HEK293 (cell line): ENCODE measurements around the gene DUSP1.

ENCODE experiments used
- CTCF ChIA-PET: fragments of 350-600 bp; formaldehyde crosslinking; extraction: SDS; loops from one replicate; lab custom pipeline; 2021; ENCODE audit warnings: antibody characterized with exemption; lab: Yijun Ruan, JAX
- POLR2A ChIA-PET: fragments of 300-600 bp; formaldehyde crosslinking; extraction: SDS; loops from one replicate; lab custom pipeline; 2020; ENCODE audit warnings: antibody characterized with exemption, inconsistent platforms; lab: Yijun Ruan, JAX
- H3K27ac ChIP-seq: fragments of 200-500 bp; sonication (Bioruptor generic); 2 replicates; pipeline ENCODE4 v1.5.1; 2014; ENCODE audit warnings: low read depth, low read length, control low read depth, inconsistent platforms; ENCODE audit errors: extremely low read depth
- H3K36me3 ChIP-seq, 2 experiments: fragments of 200-500 bp in 1 of 2; sonication (Bioruptor generic) in 1 of 2; 1 replicate in 1 of 2; 2 replicates in 1 of 2; pipeline ENCODE4 v1.5.1; 2014 to 2017; ENCODE audit warnings: inconsistent platforms in 2 of 2, low read length in 2 of 2; ENCODE audit not compliant: control insufficient read depth in 2 of 2, insufficient read depth in 1 of 2
- H3K4me1 ChIP-seq: fragments of 200-500 bp; sonication (Bioruptor generic); 2 replicates; pipeline ENCODE4 v1.5.1; 2014; ENCODE audit warnings: mild to moderate bottlenecking, low read length, inconsistent platforms; ENCODE audit not compliant: control insufficient read depth, insufficient read depth
- H3K4me3 ChIP-seq: 2 replicates; pipeline ENCODE4 v1.5.1; 2011; ENCODE audit warnings: low read depth, mild to moderate bottlenecking, control low read depth, low read length, moderate library complexity
- H3K9me3 ChIP-seq: fragments of 200-500 bp; sonication (Bioruptor generic); 2 replicates; pipeline ENCODE4 v1.5.1; 2014; ENCODE audit warnings: low read depth, low read length, inconsistent platforms; ENCODE audit not compliant: control insufficient read depth, insufficient read depth
- BCL11B ChIP-seq: fragments of 450-650 bp; formaldehyde crosslinking; IDR thresholded peaks from 2 replicates; pipeline ENCODE4 v1.5.1; 2016; ENCODE audit warnings: low read depth, missing biosample characterization, missing genetic modification characterization
- KLF8 ChIP-seq: fragments of 450-650 bp; formaldehyde crosslinking; IDR thresholded peaks from 2 replicates; pipeline ENCODE4 v1.5.1; 2016; ENCODE audit warnings: missing biosample characterization, missing genetic modification characterization
- KLF9 ChIP-seq: fragments of 450-650 bp; formaldehyde crosslinking; IDR thresholded peaks from 2 replicates; pipeline ENCODE4 v1.5.1; 2016; ENCODE audit warnings: missing biosample characterization, missing genetic modification characterization, low read depth
- OSR2 ChIP-seq: fragments of 450-650 bp; formaldehyde crosslinking; IDR thresholded peaks from 2 replicates; pipeline ENCODE4 v1.5.1; 2016; ENCODE audit warnings: missing biosample characterization, missing genetic modification characterization
- ZBTB7A ChIP-seq: fragments of 450-650 bp; formaldehyde crosslinking; IDR thresholded peaks from 2 replicates; pipeline ENCODE4 v1.5.1; 2016; ENCODE audit warnings: low read depth, missing biosample characterization, missing genetic modification characterization
- ZNF10 ChIP-seq: fragments of 450-650 bp; formaldehyde crosslinking; IDR thresholded peaks from 2 replicates; pipeline ENCODE4 v1.5.1; 2017; ENCODE audit warnings: missing biosample characterization, missing genetic modification characterization
- ZNF157 ChIP-seq: fragments of 450-650 bp; formaldehyde crosslinking; IDR thresholded peaks from 2 replicates; pipeline ENCODE4 v1.5.1; 2016; ENCODE audit warnings: missing biosample characterization, missing genetic modification characterization
- ZNF169 ChIP-seq: fragments of 450-650 bp; formaldehyde crosslinking; IDR thresholded peaks from 2 replicates; pipeline ENCODE4 v1.5.1; 2016; ENCODE audit warnings: missing biosample characterization, missing genetic modification characterization
- ZNF335 ChIP-seq: fragments of 450-650 bp; formaldehyde crosslinking; conservative IDR thresholded peaks from 2 replicates; pipeline ENCODE4 v1.5.1; 2016; ENCODE audit warnings: missing biosample characterization, missing genetic modification characterization
- ZNF558 ChIP-seq: fragments of 450-650 bp; formaldehyde crosslinking; IDR thresholded peaks from 2 replicates; pipeline ENCODE4 v1.5.1; 2016; ENCODE audit warnings: missing biosample characterization, missing genetic modification characterization
- ZNF585B ChIP-seq: fragments of 450-650 bp; formaldehyde crosslinking; IDR thresholded peaks from 2 replicates; pipeline ENCODE4 v1.5.1; 2016; ENCODE audit warnings: missing biosample characterization, missing genetic modification characterization
- ZNF629 ChIP-seq: fragments of 450-650 bp; formaldehyde crosslinking; IDR thresholded peaks from 2 replicates; pipeline ENCODE4 v1.5.1; 2017; ENCODE audit warnings: missing biosample characterization, missing genetic modification characterization
- ZNF670 ChIP-seq: fragments of 450-650 bp; formaldehyde crosslinking; IDR thresholded peaks from 2 replicates; pipeline ENCODE4 v1.5.1; 2016; ENCODE audit warnings: missing biosample characterization, missing genetic modification characterization, low read depth
- ZSCAN16 ChIP-seq: fragments of 450-650 bp; formaldehyde crosslinking; IDR thresholded peaks from 2 replicates; pipeline ENCODE4 v1.5.1; 2016; ENCODE audit warnings: missing biosample characterization, missing genetic modification characterization
- TF ChIP-seq, protein P1 (sequence below): fragments of 450-650 bp; formaldehyde crosslinking; IDR thresholded peaks from 2 replicates; pipeline ENCODE4; 2016; ENCODE audit warnings: missing biosample characterization, missing genetic modification characterization
- TF ChIP-seq, protein P2 (sequence below): fragments of 450-650 bp; formaldehyde crosslinking; IDR thresholded peaks from 2 replicates; pipeline ENCODE4 v1.5.1; 2017; ENCODE audit warnings: missing biosample characterization, missing genetic modification characterization
- TF ChIP-seq, protein P3 (sequence below): fragments of 450-650 bp; formaldehyde crosslinking; IDR thresholded peaks from 2 replicates; pipeline ENCODE4 v1.5.1; 2016; ENCODE audit warnings: missing biosample characterization, missing genetic modification characterization
- TF ChIP-seq, protein P4 (sequence below): fragments of 450-650 bp; formaldehyde crosslinking; IDR thresholded peaks from 2 replicates; pipeline ENCODE4 v1.5.1; 2016; ENCODE audit warnings: missing biosample characterization, missing genetic modification characterization
- TF ChIP-seq, protein P5 (sequence below): fragments of 450-650 bp; formaldehyde crosslinking; IDR thresholded peaks from 2 replicates; pipeline ENCODE4 v1.5.1; 2016; ENCODE audit warnings: missing biosample characterization, missing genetic modification characterization
- TF ChIP-seq, protein P6 (sequence below): fragments of 450-650 bp; formaldehyde crosslinking; IDR thresholded peaks from 2 replicates; pipeline ENCODE4 v1.5.1; 2017; ENCODE audit warnings: missing biosample characterization, mild to moderate bottlenecking, missing genetic modification characterization, moderate library complexity

Gene DUSP1

DNA sequence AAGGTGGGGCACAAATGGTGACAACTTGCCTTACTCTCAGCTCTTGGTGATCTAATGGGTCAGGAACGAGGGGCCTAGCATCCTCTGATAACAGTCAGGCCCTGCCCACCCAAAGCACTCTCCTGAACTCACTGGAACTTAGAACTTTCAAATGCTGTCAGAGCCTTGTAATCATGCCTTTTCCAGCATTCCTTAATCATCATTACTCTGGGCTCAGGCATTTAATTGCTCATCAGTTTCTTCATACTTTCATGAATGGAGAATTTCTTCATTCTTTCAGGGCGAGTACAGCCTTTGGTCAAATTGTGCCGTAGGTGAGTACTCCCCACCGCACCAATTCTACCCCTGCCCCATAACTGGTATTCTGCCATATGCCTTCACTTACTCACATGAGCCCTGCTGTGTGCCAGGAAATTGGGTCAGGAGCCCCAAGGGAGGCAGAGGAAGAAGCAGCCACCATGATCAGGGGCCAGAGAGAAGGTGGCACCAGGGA, 30.2 kb upstream of the DUSP1 start:
- ChIA-PET CTCF (interaction anchor here (0.7 kb wide), 2 partner anchors 15 to 386 kb away, joined by 3 read pairs; no protein-coding TSS in a partner anchor), POLR2A (interaction anchor here (0.7 to 2.5 kb wide), 3 partner anchors 29 to 132 kb away, joined by 3 to 15 read pairs (median 3); partner anchors contain the start of gene DUSP1)
- H3K27ac ChIP-seq, result no peak overlapping the region

DNA sequence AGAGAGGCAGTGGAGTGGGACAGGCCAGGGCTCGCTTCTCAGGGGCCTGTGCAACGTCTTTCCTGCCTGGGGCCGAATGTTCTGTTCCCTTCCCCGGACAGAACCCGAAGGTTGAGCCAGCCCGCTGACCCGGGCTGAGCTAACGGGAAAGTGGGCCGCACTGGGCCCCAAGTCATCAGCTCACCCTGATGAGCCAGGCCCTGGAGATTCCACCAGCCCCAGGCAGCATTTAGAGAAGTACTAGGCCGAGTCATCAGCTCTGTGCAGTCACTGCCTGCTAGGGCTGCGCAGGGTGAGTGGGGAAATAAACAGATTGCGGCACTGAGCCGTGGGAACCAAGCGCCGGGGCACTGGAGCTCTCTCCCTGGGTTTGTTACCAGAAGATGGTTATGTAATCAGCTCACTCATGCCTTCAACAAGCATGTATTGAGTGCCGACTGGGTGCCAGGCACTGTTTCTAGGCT, 29.1 kb upstream of the DUSP1 start:
- Histone ChIP-seq H3K36me3 (no peaks in the 10 kb centered on the region), H3K4me1 (no peaks in the 10 kb centered on the region), H3K4me3 (no peak overlapping the region), H3K27ac (no peak overlapping the region)
- ChIA-PET POLR2A (interaction anchor here (0.7 to 2.5 kb wide), 2 partner anchors 28 to 38 kb away, joined by 3 to 15 read pairs; partner anchors contain the start of gene DUSP1), CTCF (interaction anchor here (0.5 to 0.9 kb wide), 2 partner anchors 85 to 188 kb away, joined by 4 read pairs; no protein-coding TSS in a partner anchor)
- TF ChIP-seq ZNF335 (tag by site-specific recombination) (no peak), OSR2 (no peak), KLF8 (tag by site-specific recombination) (no peak), ZNF169 (tag by site-specific recombination) (no peak), ZNF10 (tag by site-specific recombination) (no peak)
- TF ChIP-seq, protein P1, sequence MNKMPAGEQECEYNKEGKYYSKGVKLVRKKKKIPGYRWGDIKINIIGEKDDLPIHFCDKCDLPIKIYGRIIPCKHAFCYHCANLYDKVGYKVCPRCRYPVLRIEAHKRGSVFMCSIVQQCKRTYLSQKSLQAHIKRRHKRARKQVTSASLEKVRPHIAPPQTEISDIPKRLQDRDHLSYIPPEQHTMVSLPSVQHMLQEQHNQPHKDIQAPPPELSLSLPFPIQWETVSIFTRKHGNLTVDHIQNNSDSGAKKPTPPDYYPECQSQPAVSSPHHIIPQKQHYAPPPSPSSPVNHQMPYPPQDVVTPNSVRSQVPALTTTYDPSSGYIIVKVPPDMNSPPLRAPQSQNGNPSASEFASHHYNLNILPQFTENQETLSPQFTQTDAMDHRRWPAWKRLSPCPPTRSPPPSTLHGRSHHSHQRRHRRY (tag by site-specific recombination), result no peak
- TF ChIP-seq, all 188 proteins: peak for 0
- H3K9me3 ChIP-seq, result no peaks in the 10 kb centered on the region

More for the DNA sequence above, 30.2 kb upstream of the DUSP1 start:
- Histone ChIP-seq H3K36me3 (no peaks in the 10 kb centered on the region), H3K9me3 (no peaks in the 10 kb centered on the region), H3K4me3 (no peak overlapping the region), H3K4me1 (no peaks in the 10 kb centered on the region)
- TF ChIP-seq KLF9 (tag by site-specific recombination) (no peak), ZNF157 (tag by site-specific recombination) (no peak), ZBTB7A (tag by site-specific recombination) (no peak), ZSCAN16 (tag by site-specific recombination) (no peak), ZNF670 (no peak), ZNF629 (tag by site-specific recombination) (no peak), ZNF558 (no peak), BCL11B (no peak), ZNF585B (tag by site-specific recombination) (no peak)
- TF ChIP-seq, protein P2, sequence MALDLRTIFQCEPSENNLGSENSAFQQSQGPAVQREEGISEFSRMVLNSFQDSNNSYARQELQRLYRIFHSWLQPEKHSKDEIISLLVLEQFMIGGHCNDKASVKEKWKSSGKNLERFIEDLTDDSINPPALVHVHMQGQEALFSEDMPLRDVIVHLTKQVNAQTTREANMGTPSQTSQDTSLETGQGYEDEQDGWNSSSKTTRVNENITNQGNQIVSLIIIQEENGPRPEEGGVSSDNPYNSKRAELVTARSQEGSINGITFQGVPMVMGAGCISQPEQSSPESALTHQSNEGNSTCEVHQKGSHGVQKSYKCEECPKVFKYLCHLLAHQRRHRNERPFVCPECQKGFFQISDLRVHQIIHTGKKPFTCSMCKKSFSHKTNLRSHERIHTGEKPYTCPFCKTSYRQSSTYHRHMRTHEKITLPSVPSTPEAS (tag by site-specific recombination), result no peak
- TF ChIP-seq, protein P3, sequence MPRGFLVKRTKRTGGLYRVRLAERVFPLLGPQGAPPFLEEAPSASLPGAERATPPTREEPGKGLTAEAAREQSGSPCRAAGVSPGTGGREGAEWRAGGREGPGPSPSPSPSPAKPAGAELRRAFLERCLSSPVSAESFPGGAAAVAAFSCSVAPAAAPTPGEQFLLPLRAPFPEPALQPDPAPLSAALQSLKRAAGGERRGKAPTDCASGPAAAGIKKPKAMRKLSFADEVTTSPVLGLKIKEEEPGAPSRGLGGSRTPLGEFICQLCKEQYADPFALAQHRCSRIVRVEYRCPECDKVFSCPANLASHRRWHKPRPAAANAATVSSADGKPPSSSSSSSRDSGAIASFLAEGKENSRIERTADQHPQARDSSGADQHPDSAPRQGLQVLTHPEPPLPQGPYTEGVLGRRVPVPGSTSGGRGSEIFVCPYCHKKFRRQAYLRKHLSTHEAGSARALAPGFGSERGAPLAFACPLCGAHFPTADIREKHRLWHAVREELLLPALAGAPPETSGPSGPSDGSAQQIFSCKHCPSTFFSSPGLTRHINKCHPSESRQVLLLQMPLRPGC, result no peak
- TF ChIP-seq, protein P4, sequence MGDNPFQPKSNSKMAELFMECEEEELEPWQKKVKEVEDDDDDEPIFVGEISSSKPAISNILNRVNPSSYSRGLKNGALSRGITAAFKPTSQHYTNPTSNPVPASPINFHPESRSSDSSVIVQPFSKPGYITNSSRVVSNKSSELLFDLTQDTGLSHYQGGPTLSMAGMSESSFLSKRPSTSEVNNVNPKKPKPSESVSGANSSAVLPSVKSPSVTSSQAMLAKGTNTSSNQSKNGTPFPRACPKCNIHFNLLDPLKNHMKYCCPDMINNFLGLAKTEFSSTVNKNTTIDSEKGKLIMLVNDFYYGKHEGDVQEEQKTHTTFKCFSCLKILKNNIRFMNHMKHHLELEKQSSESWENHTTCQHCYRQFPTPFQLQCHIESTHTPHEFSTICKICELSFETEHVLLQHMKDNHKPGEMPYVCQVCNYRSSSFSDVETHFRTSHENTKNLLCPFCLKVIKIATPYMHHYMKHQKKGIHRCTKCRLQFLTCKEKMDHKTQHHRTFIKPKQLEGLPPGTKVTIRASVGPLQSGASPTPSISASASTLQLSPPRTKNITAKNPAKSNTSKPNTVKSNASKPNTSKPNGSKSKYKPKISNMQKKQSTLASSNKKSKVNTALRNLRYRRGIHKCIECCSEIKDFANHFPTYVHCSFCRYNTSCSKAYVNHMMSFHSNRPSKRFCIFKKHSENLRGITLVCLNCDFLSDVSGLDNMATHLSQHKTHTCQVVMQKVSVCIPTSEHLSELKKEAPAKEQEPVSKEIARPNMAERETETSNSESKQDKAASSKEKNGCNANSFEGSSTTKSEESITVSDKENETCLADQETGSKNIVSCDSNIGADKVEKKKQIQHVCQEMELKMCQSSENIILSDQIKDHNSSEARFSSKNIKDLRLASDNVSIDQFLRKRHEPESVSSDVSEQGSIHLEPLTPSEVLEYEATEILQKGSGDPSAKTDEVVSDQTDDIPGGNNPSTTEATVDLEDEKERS, result no peak
- TF ChIP-seq, protein P5, sequence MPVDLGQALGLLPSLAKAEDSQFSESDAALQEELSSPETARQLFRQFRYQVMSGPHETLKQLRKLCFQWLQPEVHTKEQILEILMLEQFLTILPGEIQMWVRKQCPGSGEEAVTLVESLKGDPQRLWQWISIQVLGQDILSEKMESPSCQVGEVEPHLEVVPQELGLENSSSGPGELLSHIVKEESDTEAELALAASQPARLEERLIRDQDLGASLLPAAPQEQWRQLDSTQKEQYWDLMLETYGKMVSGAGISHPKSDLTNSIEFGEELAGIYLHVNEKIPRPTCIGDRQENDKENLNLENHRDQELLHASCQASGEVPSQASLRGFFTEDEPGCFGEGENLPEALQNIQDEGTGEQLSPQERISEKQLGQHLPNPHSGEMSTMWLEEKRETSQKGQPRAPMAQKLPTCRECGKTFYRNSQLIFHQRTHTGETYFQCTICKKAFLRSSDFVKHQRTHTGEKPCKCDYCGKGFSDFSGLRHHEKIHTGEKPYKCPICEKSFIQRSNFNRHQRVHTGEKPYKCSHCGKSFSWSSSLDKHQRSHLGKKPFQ (tag by site-specific recombination), result no peak
- TF ChIP-seq, protein P6, sequence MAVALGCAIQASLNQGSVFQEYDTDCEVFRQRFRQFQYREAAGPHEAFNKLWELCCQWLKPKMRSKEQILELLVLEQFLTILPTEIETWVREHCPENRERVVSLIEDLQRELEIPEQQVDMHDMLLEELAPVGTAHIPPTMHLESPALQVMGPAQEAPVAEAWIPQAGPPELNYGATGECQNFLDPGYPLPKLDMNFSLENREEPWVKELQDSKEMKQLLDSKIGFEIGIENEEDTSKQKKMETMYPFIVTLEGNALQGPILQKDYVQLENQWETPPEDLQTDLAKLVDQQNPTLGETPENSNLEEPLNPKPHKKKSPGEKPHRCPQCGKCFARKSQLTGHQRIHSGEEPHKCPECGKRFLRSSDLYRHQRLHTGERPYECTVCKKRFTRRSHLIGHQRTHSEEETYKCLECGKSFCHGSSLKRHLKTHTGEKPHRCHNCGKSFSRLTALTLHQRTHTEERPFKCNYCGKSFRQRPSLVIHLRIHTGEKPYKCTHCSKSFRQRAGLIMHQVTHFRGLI, result no peak
